Measurements from ENCODE around the gene FGGY.
A peak's percentile ranks its signal among the peaks of the same experiment; 100 is the strongest.

FGGY gene

DNA sequence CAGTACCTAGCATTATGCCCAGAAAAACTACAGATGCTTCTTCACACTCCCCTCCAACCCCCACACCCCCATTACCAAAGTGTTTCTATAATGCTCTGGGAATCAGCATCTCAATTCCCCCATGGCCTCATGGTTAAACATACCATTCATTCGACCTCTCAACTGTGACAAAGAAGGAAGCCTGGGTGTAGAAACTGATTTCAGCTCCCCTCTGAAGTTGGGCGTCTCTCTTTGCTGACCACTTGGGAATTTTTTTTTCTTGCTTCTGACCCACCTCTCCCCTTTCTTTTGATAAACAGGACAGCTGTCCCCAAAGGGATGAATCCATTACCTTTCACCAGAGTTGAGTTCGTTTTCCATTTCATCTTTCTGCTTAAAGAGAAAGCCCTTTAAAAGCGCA, 401.5 kb downstream of the FGGY start:
- CTCF ChIA-PET, result interaction anchor here (0.7 to 2.8 kb wide), 43 partner anchors 8 to 989 kb away, joined by 3 to 22 read pairs (median 4); no protein-coding TSS in a partner anchor
- TF ChIP-seq, protein P1, sequence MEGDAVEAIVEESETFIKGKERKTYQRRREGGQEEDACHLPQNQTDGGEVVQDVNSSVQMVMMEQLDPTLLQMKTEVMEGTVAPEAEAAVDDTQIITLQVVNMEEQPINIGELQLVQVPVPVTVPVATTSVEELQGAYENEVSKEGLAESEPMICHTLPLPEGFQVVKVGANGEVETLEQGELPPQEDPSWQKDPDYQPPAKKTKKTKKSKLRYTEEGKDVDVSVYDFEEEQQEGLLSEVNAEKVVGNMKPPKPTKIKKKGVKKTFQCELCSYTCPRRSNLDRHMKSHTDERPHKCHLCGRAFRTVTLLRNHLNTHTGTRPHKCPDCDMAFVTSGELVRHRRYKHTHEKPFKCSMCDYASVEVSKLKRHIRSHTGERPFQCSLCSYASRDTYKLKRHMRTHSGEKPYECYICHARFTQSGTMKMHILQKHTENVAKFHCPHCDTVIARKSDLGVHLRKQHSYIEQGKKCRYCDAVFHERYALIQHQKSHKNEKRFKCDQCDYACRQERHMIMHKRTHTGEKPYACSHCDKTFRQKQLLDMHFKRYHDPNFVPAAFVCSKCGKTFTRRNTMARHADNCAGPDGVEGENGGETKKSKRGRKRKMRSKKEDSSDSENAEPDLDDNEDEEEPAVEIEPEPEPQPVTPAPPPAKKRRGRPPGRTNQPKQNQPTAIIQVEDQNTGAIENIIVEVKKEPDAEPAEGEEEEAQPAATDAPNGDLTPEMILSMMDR (IDR thresholded peaks at IDR 0.05; ENCODE audit: insufficient read depth, low read length, missing control alignments), result no peak
- H3K4me3 ChIP-seq (ENCODE audit: low read depth, low read length), result no peak overlapping the region
- POLR2A ChIA-PET, result no interaction called here
- DNase-seq (ENCODE audit: low read depth, low spot score), result no peak

DNA sequence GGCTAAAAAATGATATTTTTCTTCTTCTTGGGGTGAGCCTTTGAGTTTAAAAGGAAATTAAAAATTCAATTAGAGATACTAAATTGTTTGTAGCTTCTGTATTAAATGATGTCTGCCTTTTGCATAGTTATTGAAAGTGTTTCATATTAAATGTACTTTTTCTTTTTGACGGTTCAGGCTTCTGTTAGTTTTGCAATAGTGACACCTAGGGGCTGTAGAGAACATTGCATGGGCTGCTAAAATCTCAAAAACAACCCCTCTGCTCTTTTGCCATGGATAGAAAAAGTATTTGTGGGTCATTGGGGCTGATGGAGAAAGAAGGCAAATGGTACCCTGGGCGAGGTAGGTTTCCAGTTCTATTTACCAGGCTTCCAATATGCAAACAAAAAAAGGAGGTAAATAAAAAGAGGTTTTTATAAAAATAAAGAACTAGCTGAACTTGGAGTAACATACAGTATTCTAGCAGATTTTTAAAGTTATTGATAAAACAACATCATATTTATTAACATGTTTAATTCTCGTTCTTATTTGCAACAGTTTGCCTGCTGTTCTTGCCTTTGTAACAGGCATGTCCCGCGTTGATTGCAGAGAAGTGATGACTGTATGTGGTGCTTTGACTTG, 402.4 kb downstream of the FGGY start:
- DNase-seq (ENCODE audit: low read depth, low spot score), result no peak
- ChIA-PET POLR2A (interaction anchor here (1.1 kb wide), 1 partner anchor 570 kb away, joined by 3 read pairs; no protein-coding TSS in a partner anchor), CTCF (interaction anchor here (0.6 to 2.8 kb wide), 85 partner anchors 9 to 990 kb away, joined by 3 to 22 read pairs (median 4); partner anchors contain the start of gene JUN)
- TF ChIP-seq, protein P1 (IDR thresholded peaks at IDR 0.05; ENCODE audit: insufficient read depth, low read length, missing control alignments), result peak; percentile 75
- H3K4me3 ChIP-seq (ENCODE audit: low read depth, low read length), result no peak overlapping the region

DNA sequence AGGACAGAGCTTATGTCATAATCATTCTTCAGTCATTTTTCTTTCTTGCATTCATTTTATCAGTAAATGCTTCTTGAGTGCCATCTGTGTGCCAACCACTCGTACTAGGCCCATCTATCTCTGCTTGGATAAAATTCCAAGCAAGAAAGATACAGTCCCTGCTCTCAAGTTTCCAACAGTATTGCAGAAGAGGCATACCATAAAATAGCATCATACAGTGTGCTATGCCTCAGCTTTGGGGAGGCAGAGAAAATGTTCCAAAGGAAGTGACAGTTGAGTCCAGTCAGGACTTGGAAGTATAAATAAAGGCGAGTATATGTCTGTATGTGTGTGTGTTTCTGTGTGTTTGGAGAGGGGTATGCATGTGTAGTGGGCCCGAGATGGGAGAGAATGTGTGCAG, 404.5 kb downstream of the FGGY start:
- TF ChIP-seq, protein P1 (IDR thresholded peaks at IDR 0.05; ENCODE audit: insufficient read depth, low read length, missing control alignments), result no peak
- H3K4me3 ChIP-seq (ENCODE audit: low read depth, low read length), result no peak overlapping the region
- CTCF ChIA-PET, result interaction anchor here (1.1 to 7.6 kb wide), 5 partner anchors 17 to 962 kb away, joined by 3 to 50 read pairs (median 3); no protein-coding TSS in a partner anchor
- no peak for DNase-seq (ENCODE audit: low read depth, low spot score)
- POLR2A ChIA-PET, result no interaction called here

DNA sequence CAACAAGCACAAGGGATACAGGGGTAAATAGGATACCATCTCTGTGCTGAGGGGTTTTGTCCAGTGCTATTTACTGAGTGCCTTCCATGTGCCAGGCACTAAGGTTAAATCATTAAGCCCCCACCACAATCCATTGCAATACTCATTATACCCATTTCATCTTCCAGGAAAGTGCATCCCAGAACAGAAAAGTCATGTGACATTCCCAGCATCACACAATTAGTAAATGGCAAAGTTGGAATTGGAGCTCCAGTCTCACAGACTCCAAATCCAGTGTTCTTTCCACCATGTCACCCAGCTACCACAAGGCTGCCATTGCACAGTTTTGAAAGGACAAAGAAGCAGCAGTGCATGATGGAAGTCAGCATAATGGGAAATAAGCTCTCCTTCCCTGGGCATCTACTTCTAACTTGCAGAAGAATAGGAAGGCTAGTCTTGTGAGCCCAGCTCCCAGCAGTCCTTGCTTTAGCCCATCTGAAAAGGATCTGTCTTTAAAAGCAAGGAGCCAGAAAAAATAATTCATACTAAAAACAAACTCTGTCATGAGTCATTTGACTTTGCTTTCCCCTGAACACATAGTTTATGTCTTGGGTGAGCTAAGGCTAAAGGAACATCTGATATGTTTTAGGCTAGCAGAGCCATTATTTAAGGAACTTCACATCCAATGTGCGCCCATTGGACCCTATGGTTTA, 406.5 kb downstream of the FGGY start:
- no peak for DNase-seq (ENCODE audit: low read depth, low spot score)
- no peak overlapping the region for H3K4me3 ChIP-seq (ENCODE audit: low read depth, low read length)
- POLR2A ChIA-PET, result interaction anchor here (0.7 to 1.3 kb wide), 5 partner anchors 11 to 855 kb away, joined by 3 read pairs; no protein-coding TSS in a partner anchor
- CTCF ChIA-PET, result interaction anchor here (1.6 to 7.6 kb wide), 3 partner anchors 57 to 964 kb away, joined by 3 to 50 read pairs (median 4); no protein-coding TSS in a partner anchor
- TF ChIP-seq, protein P1 (IDR thresholded peaks at IDR 0.05; ENCODE audit: insufficient read depth, low read length, missing control alignments), result no peak

DNA sequence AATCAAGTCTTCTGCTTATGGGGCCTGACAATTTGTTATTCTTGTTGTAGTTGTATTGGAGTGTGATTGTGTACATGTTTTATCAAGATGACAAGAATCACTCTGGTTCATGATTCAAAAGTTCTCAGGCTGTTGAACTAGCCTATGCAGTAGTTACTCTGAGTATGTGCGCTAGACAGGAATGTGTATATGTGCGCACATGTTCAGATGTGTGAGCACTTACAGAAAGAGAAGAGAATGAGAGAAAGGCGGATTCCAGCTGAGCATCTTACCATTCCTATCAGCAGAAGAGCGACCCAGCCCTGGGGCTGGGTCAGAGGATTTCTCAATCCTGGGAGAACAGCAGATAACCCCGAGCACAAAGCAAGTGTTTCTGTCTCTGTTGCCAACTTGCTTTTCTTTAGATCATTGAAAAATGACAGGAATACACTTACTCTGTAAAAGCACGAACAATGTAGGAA, 407.1 kb downstream of the FGGY start:
- TF ChIP-seq, protein P1 (IDR thresholded peaks at IDR 0.05; ENCODE audit: insufficient read depth, low read length, missing control alignments), result no peak
- no peak overlapping the region for H3K4me3 ChIP-seq (ENCODE audit: low read depth, low read length)
- DNase-seq (ENCODE audit: low read depth, low spot score), result no peak
- ChIA-PET CTCF (interaction anchor here (1.7 to 7.6 kb wide), 2 partner anchors 56 to 964 kb away, joined by 3 to 50 read pairs; no protein-coding TSS in a partner anchor), POLR2A (interaction anchor here (0.9 to 1.3 kb wide), 3 partner anchors 34 to 855 kb away, joined by 3 read pairs; no protein-coding TSS in a partner anchor)

DNA sequence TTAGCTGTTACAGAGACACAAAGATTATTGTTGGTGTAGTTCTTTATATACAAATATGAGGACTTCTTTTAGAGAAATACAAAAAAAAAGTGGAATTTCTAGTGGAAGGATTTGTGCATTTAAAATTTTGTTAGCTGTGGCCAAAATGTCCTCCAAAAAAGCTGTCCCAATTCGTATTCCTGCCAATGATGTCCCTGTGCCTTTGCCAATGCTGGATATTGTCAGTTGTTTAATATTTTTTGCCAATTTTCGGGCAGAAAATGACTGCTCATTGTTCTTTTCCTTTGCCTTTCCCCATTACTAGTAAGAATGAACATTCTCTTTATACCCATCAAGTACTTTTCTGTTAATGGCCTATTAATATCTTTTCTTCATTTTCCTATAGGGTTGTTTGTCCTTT, 407.8 kb downstream of the FGGY start:
- TF ChIP-seq, protein P1 (IDR thresholded peaks at IDR 0.05; ENCODE audit: insufficient read depth, low read length, missing control alignments), result no peak
- no peak for DNase-seq (ENCODE audit: low read depth, low spot score)
- ChIA-PET CTCF (interaction anchor here (0.6 to 7.6 kb wide), 4 partner anchors 21 to 243 kb away, joined by 3 to 50 read pairs (median 6); no protein-coding TSS in a partner anchor), POLR2A (interaction anchor here (0.5 kb wide), 1 partner anchor 891 kb away, joined by 3 read pairs; no protein-coding TSS in a partner anchor)
- no peak overlapping the region for H3K4me3 ChIP-seq (ENCODE audit: low read depth, low read length)

Measured in AG04449 (cell line).